Testis (tissue), 3 donors: ENCODE data around the gene SMARCB1. TPM values are rescaled to one million over a fixed set of nuclear protein-coding genes. Genes with fewer than 3 reads are reported as not detected.

Experiments used
- DNase-seq: peaks from one replicate; pipeline ENCODE4 v3.0.0-alpha.2; 2019
- H3K27ac ChIP-seq, 2 donors: fragments of 200-600 bp; sonication (generic); one replicate each; pipeline ENCODE4 v1.5.1; 2019
- H3K27me3 ChIP-seq: fragments of 200-600 bp; sonication (generic); one replicate; pipeline ENCODE4 v1.5.1; 2019
- H3K36me3 ChIP-seq: fragments of 200-600 bp; sonication (generic); one replicate; pipeline ENCODE4 v1.5.1; 2017; ENCODE audit warnings: low read depth; ENCODE audit errors: missing control alignments
- H3K4me1 ChIP-seq: fragments of 200-600 bp; sonication (generic); one replicate; pipeline ENCODE4 v1.5.1; 2019
- H3K4me3 ChIP-seq, 2 donors: fragments of 200-600 bp; sonication (generic); one replicate each; pipeline ENCODE4 v1.5.1; 2017 to 2019
- H3K9me3 ChIP-seq: fragments of 200-600 bp; sonication (generic); one replicate; pipeline ENCODE4 v1.5.1; 2017
- CTCF ChIP-seq, 3 experiments: fragments of 450-650 bp in 2 of 3; fragments of 200-600 bp in 1 of 3; sonication (generic) in 1 of 3; IDR thresholded peaks; one replicate each; pipeline ENCODE4 v1.5.1; 2016 to 2019; ENCODE audit warnings: antibody characterized with exemption in 3 of 3, mild to moderate bottlenecking in 2 of 3, moderate library complexity in 1 of 3
- POLR2A ChIP-seq: fragments of 450-650 bp; IDR thresholded peaks from one replicate; pipeline ENCODE4 v1.6.1; 2017; ENCODE audit warnings: antibody characterized with exemption, mild to moderate bottlenecking, moderate library complexity
- WGBS, 2 donors: methylation state at CpG; one replicate each; pipeline ENCODE4 v1.1.5; 2018; 5-methylcytosine and 5-hydroxymethylcytosine counted together
- intact Hi-C: fragments of 100-400 bp; cut with DNase I; formaldehyde crosslinking; loops from one replicate; pipeline ENCODE4 v1.15.1; 2023; ENCODE audit warnings: low total_unique reads
- polyA plus RNA-seq: library from polyadenylated mRNA; stranded (reverse); fragments of 350-450 nt; fragmentation: Illumina TruSeq; extraction: RNeasy Lipid Tissue Mini Kit (QIAGEN cat#74804); gene quantifications from one replicate; pipeline ENCODE4 v1.2.3, GENCODE V29; 2014; ENCODE audit warnings: low read depth, low replicate concordance; ENCODE audit not compliant: insufficient read depth
- total RNA-seq, 2 donors: library from RNA; depleted of rRNA; stranded (reverse); fragments of >200 nt; gene quantifications; one replicate each; pipeline ENCODE4 v1.2.3, GENCODE V29; 2016

SMARCB1 gene
- total and polyA plus RNA-seq, 3 donors from 2014 or later: 158 to 165 (median 160) TPM

- WGBS, 2 donors: 90 to 93% methylated on average over 3 to 4 of the region's 4 CpGs
- Histone ChIP-seq H3K27me3 (no peaks in the 10 kb centered on the region), H3K4me1 (no peaks in the 10 kb centered on the region), H3K4me3 (no peak overlapping the region), H3K9me3 (no peaks in the 10 kb centered on the region), H3K27ac (no peak overlapping the region), H3K36me3 (no peaks in the 10 kb centered on the region)
- DNase-seq: no peak
- no peak for TF ChIP-seq CTCF (IDR thresholded peaks at IDR 0.05)
- no peak for TF ChIP-seq POLR2A
- intact Hi-C loops: no loop called here
Measured at GRCh38 chr22:23868580-23868979, 81.8 kb downstream of the SMARCB1 start.

GRCh38 chr22:23874871-23875270 is 88.1 kb downstream of the SMARCB1 start:
- H3K27me3 ChIP-seq: no peaks in the 10 kb centered on the region
- no peak overlapping the region for H3K27ac ChIP-seq
- WGBS, 2 donors: 91 to 95% methylated on average over 4 of the region's 4 CpGs
- intact Hi-C loops: no loop called here
- H3K36me3 ChIP-seq: no peaks in the 10 kb centered on the region
- no peak for DNase-seq
- TF ChIP-seq POLR2A (no peak), CTCF (IDR thresholded peaks at IDR 0.05) (no peak)
- no peaks in the 10 kb centered on the region for H3K9me3 ChIP-seq
- no peak overlapping the region for H3K4me3 ChIP-seq
- H3K4me1 ChIP-seq: no peaks in the 10 kb centered on the region

- WGBS, 2 donors: 93 to 100% methylated on average over 2 of the region's 2 CpGs
- Histone ChIP-seq H3K4me3 (no peak overlapping the region), H3K4me1 (no peaks in the 10 kb centered on the region), H3K27ac (no peak overlapping the region), H3K36me3 (no peaks in the 10 kb centered on the region), H3K9me3 (no peaks in the 10 kb centered on the region), H3K27me3 (no peaks in the 10 kb centered on the region)
- intact Hi-C loops: no loop called here
- no peak for TF ChIP-seq POLR2A
- no peak for TF ChIP-seq CTCF (IDR thresholded peaks at IDR 0.05)
- no peak for DNase-seq
Measured at GRCh38 chr22:23875801-23876200, 89.0 kb downstream of the SMARCB1 start.

DNA sequence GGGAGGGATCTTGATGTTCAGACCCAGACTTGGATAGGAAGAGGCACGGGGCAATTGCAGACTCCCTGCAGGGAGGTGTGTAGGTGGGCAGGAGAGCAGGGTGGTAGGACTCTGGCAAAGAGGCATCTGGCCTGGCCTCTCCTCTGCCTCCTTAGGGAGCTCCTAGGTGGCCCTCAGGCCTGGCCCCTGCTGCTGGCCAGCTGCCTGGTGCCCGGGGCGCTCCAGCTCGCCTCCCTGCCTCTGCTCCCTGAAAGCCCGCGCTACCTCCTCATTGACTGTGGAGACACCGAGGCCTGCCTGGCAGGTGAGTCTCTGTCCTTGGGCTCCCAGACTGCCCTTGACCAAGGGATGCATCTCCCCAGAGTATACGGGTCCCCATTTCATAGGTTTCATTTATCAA is 90.8 kb downstream of the SMARCB1 start:
- Histone ChIP-seq H3K27ac (no peak overlapping the region), H3K4me1 (no peaks in the 10 kb centered on the region), H3K27me3 (no peaks in the 10 kb centered on the region), H3K4me3 (no peak overlapping the region), H3K36me3 (no peaks in the 10 kb centered on the region), H3K9me3 (no peaks in the 10 kb centered on the region)
- TF ChIP-seq CTCF (IDR thresholded peaks at IDR 0.05): no peak
- 87 to 98% methylated on average over 6 to 8 of the region's 8 CpGs for WGBS, 2 donors
- intact Hi-C loops: no loop called here
- DNase-seq: no peak

GRCh38 chr22:23878219-23878618 is 91.5 kb downstream of the SMARCB1 start:
- Histone ChIP-seq H3K9me3 (no peaks in the 10 kb centered on the region), H3K27ac (no peak overlapping the region), H3K36me3 (no peaks in the 10 kb centered on the region), H3K4me1 (no peaks in the 10 kb centered on the region), H3K27me3 (no peaks in the 10 kb centered on the region), H3K4me3 (no peak overlapping the region)
- intact Hi-C loops: no loop called here
- TF ChIP-seq POLR2A (no peak), CTCF (IDR thresholded peaks at IDR 0.05) (no peak)
- 86 to 90% methylated on average over 7 of the region's 7 CpGs for WGBS, 2 donors
- DNase-seq: no peak
